GM11168 (cell line): ENCODE results near the gene PLPP3.
"Not testable (repeated sequence)": the region's sequence is repeated elsewhere in the genome, so short reads cannot be mapped to it uniquely, and the experiment has no call there.

Experiments
- in situ Hi-C: fragments of 300-500 bp; cut with MboI; formaldehyde crosslinking; loops from one replicate; pipeline ENCODE4 v1.12.0; 2022; ENCODE audit warnings: low sequenced_read_pairs; ENCODE audit not compliant: unreplicated experiment

Gene PLPP3

DNA sequence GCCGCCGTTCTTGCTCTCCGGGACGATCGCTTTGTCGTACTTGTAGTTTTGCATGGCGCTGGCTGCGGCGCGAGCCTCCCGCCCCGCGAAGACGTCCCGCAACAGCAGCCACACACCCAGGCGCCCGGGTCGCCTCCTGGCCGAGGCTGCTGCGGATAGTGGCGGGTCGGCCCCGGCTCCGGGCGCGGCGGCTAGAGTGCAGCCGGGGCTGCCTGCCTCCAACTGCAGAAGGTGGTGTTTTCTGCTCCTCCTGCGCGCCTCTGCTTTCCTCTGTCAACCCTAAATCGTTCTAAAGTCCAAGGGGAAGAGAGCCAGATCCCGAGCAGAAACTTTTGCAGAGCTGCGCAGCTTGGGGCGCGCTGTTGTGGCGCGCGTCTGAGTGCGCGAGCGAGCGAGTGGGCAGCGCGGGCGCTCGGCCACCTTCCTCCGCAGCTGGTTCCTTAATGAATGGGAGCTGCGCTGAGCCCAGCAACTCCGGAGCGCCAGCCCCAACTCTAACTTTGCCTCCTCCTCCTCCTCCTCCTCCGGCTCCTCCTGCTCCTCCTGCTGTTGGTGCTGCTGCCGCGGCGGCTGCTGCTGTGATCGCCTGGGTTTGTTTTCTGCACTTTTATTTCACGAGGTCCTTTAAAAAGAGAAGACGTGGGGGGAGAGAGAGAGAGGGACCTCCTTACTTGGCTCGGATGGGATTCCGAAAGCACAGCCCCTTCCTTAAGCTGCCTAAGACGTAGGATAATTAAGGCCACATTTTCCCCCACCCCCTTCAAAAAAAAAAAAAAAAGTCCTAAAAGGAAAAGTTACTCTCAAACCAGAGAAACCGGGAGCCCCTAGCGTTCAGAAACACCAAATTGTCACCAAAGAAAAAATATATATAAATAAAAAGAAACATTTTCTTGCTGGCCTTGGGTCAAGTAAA, at the start of gene PLPP3:
Gene PLPP3 (minus strand): TSS at position 601 of the 913 bp plus-strand sequence. CDS start 547 bp downstream, at position 54.
- in situ Hi-C loops: loop anchor here (25.0 kb wide), 2 partner anchors 1192 to 1292 kb away; no protein-coding TSS in a partner anchor

DNA sequence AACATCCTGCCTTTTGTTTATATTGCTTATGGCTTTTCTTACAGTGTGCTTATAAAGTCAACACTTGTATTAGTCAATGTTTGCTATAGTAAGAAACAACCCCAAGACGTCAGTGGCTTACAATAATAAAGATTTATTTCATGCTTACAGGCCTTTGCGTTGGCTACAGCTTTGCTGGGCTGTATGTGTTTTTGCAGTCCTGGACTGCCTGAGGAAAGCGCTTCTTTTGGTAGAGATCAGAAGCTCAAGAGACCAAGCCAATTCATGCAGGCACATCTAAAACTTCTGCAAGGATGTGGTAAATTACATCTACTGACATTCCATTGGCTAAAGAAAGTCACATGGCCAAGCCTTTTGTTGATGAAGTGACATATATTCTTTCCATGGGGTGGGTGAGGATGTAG, 48.3 kb upstream of the PLPP3 start:
- in situ Hi-C loops: no loop called here

DNA sequence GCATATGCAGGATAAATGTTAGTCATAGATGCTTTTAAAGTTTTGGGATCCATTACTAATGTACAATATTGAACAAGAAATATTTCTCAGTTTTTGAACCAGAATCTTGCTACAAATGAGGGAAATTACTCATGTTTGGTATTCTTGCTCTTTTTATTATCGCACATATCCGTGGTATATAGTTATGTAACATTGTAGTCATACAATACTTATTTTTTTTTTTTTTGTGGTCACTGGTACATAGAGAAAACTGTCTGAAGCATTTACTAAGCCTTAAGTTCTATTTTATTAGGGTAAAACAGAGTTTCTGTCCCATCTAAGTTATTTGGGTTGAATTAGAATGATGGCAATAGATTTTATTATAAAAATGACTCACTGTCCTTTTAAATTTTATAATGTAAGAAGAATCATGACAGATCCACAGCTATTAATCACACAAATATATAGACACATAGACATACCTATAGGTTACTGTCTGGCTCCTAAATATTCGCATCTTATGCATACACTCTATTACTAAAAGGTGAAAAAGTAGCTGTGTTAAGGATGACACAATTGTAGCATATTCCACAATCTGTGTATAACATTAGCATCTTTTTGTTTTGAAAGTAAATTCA, 47.8 kb upstream of the PLPP3 start:
- in situ Hi-C loops: no loop called here

DNA sequence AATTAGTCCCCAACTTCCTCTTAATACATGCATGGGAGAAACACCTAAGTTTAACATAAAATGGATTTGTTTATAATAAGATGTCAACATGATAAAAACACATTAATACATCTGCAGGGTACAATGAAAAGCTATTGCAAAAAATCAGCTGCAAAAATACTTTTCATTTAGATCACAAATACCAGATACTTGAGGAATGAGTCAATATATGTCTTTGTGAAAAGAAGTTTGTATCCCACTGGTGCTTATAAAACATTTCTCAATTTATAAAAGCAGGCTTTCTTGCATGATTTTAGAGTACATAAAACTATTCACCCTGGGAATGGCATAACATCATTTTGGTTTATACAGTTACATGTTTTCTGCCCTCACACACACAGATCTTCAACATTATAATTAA, 47.2 kb upstream of the PLPP3 start:
- in situ Hi-C loops: no loop called here

DNA sequence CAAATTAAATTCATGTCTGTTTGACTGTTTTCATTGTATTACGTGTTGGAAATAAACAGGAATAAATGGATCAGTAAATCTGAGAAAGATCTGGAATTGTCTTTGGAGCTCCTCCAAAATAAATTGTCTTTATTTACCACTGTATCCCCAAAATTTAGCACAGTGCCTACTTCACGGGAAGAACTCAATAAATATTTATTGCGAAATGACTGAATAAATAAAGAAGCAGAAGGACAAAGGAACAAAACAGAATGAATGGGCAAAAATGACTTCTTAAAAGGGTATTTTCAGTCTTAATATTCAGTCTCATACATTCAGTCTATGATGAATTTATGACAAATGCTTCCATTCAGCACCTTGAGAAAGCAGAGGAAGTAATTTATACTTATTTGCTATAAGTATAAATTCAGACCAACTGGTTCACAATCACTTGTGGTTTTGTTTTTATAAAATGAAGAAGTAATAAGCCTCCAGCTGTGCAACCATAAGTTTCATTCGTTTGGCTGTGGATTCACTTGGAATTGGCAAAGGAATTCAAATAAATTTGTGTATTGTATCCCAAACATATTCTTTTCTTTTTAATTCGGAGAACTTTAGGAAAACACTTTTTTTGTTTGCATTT, 46.6 kb upstream of the PLPP3 start:
- in situ Hi-C loops: no loop called here

DNA sequence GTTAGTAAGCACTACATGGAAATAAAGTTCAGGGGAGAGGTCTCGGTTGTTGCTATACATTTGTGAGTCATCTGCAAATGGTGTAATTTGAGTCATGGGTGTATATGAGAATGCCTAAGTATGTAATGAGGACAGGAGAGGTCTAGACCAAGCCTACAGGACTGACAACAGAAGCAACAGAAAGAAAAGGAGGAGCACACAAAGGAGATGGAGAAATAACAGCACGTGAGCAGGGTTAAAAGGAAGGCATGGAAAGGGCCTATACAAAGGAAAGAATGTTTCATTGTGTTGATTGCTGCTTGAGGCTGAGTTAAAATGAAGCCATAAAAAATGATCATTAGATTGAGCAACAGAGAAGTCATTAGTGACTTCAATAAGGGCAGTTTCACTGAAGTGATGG, 37.8 kb upstream of the PLPP3 start:
- in situ Hi-C loops: no loop called here

DNA sequence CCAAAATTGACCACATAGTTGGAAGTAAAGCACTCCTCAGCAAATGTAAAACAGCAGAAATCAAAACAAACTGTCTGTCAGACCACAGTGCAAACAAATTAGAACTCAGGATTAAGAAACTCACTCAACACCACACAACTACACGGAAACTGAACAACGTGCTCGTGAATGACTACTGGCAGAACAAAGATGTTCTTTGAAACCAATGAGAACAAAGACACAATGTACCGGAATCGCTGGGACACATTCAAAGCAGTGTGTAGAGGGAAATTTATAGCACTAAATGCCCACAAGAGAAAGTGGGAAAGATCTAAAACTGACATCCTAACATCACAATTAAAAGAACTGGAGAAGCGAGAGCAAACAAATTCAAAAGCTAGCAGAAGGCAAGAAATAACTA, 31.4 kb upstream of the PLPP3 start:
- in situ Hi-C loops: not testable (repeated sequence)

DNA sequence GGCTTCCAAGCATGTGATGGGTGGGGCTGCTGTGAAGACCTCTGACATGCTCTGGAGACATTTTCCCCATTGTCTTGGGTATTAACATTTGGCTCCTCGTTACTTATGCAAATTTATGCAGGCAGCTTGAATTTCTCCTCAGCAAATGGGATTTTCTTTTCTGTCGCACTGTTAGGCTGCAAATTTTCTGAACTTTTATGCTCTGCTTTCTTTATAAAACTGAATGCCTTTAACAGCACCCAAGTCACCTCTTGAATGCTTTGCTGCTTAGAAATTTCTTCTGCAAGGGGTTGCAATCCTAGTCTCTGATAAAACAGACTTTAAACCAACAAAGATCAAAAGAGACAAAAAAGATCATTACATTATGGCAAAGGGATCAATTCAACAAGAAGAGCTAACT, 30.7 kb upstream of the PLPP3 start:
- in situ Hi-C loops: not testable (repeated sequence)

DNA sequence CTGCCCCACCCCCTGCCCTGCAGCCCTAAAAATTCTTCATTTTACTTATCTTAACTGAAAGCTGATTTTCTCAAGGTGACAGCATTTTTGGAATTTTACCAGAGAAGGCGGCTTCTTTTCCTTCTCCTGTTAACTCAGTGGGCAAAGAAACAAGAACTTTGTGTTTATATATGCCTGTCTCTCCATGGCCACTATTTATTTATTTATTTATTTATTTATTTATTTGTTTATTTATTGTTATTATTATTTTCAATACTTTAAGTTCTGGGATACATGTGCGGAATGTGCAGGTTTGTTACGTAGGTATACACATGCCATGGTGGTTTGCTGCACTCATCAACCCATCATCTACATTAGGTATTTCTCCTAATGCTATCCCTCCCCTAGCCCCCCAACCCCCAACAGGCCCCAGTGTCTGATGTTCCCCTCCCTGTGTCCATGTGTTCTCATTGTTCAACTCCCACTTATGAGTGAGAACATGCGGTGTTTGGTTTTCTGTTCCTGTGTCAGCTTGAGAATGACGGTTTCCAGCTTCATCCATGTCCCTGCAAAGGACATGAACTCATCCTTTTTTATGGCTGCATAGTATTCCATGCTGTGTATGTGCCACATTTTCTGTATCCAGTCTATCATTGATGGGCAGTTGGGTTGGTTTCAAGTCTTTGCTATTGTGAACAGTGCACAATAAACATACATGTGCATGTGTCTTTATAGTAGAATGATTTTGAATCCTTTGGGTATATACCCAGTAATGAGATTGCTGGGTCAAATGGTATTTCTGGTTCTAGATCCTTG, 16.2 kb upstream of the PLPP3 start:
- in situ Hi-C loops: loop anchor here (25.0 kb wide), 2 partner anchors 1208 to 1308 kb away; no protein-coding TSS in a partner anchor

DNA sequence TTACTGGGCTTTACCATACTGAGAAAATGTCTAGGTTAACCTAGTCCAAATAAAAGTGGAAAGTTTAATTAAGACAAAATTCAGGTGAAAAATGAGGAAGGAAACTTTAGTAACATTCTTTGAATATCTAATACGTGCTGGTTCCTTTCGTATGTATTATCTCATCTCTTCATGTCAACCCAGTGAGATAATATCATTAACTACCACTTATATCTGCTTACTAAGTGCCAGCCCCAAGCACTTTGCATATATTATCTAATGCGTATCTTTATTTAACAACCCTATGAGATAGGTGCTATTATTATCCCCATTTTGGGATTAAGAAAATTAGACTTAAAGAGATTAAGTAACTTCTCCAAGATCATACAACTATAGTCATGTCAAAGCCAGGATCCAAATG, 12.5 kb upstream of the PLPP3 start:
- in situ Hi-C loops: loop anchor here (25.0 kb wide), 2 partner anchors 1205 to 1305 kb away; no protein-coding TSS in a partner anchor

DNA sequence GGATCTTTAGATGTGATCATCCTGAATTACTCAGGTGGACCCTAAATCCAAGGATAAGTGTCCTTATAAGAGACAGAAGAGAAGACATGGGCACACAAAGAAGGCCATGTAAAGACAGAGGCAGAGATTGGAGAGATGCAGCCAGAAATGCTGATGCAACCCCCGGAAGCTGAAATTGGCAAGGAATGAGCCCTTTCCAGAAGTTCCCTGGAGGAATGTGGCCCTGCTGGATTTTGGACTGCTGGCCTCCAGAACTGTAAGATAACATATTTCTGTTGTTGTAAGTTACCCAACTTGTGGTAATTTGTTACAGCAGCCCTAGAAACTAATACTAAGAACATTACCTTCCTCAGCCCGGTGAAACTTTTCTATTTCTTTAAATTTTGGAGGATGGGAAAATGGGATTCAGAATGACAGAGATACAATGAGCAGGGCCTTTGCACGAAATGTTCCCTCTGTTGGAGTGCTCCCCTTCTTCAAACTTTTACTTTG, 11.2 kb upstream of the PLPP3 start:
- in situ Hi-C loops: loop anchor here (25.0 kb wide), 2 partner anchors 1203 to 1303 kb away; no protein-coding TSS in a partner anchor

DNA sequence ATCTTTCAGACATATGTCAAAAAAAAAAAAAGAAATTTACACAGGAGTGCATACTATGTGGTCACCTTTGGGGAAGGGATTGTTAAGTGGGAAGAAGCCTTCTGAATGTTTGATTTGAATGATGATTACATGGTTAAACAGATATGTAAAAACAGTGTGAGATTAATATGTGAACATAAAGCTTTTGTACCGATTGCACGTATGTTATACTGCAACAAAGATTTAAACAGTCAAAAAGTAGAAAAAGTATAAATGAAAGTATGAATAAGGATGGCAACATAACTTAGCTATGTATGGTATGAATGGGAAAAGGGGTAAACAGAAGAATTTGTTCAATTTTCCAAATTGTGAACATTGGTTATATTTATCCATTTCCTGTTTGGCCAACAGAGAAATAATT, 10.0 kb upstream of the PLPP3 start:
- in situ Hi-C loops: loop anchor here (10.0 to 25.0 kb wide), 3 partner anchors 185 to 1302 kb away; no protein-coding TSS in a partner anchor

DNA sequence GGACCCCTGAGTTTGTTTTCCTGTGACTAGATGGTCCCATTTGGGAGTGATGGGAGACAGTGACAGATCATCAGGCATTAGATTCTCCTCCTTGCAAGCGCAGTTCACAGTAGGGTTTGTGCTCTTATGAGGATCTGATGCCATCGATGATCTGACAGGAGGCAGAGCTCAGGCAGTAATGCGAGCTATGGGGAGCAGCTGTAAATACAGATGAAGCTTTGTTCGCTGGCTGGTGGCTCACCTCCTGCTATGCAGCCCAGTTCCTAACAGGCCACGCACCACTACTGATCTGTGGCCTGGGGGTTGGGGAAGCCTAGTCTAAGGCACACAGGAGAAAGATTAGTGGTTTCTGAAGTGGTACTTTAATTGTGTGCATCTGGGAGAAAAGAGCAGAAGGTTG, 7.1 kb upstream of the PLPP3 start:
- in situ Hi-C loops: loop anchor here (10.0 to 25.0 kb wide), 3 partner anchors 182 to 1299 kb away; no protein-coding TSS in a partner anchor

DNA sequence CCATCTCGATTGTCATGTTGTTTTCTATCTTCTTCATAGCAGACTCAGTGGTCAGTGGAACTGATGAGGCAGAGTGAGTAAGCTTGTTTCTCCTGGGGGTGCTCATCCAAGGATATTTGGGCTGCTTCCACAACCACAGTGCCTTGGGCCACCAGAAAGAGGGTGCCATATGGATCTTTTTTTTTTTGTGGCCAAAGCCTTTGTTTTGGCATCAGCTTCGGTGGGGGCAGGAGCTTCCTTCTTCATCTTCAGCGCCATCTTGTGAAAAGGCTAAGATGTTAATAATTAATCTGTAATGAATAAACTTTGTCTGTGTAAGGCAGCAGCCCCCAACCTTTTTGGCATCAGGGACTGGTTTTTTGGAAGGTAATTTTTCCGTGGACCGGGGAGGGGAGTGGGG, 6.6 kb upstream of the PLPP3 start:
- in situ Hi-C loops: loop anchor here (10.0 to 25.0 kb wide), 3 partner anchors 181 to 1299 kb away; no protein-coding TSS in a partner anchor

DNA sequence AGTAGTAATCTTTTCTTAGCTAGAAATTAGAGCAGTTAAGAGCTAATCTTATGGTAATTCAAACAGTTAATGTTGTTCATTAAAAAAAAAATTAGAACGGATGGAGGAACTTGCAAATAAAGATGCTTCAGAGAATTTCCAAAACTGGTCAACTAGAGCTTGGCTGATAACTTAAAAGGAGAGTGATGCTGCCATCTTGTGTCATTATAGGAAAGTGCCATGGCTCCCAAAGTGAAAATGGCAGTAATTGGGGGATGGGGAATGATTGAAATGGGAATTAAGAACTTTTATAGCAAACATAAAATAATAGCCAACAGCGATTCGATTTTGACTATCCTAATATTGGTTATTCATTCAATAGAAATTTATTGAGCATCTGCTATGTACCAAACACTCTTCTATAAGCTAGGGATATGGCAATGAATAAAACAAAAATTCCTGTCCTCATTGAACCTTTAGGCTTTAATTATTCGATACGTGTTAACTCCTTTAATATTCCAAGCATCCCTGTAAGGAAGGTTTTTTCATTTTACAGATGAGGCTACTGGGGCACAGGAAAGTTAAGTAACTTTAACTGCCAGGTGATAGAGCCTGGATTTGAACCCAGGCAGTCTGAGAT, 5.7 kb upstream of the PLPP3 start:
- in situ Hi-C loops: loop anchor here (10.0 to 25.0 kb wide), 3 partner anchors 180 to 1298 kb away; no protein-coding TSS in a partner anchor

DNA sequence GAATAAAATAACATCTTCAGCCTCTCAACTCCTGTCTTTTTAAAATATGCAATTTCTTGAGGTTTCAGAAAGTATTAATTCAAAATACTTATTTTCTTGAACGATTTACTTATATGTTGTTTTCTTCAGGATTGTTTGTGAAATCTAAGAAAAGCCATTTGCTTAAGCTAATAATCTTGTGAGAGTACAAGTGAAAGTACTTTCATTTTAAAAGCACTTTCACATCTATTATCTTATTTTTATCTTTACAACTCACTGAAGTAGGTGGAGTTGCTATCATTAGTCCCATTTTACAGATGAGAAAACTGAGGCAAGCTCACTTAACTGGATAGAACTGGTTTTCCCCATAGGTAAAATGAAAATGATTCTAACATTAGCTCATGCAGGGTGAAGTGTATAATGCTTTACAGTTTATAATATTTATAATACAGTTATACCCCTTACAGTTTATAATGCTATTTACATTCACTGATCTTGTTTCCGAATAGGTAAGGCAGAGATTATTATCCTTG, 4.7 kb upstream of the PLPP3 start:
- in situ Hi-C loops: loop anchor here (10.0 to 25.0 kb wide), 3 partner anchors 179 to 1297 kb away; no protein-coding TSS in a partner anchor

DNA sequence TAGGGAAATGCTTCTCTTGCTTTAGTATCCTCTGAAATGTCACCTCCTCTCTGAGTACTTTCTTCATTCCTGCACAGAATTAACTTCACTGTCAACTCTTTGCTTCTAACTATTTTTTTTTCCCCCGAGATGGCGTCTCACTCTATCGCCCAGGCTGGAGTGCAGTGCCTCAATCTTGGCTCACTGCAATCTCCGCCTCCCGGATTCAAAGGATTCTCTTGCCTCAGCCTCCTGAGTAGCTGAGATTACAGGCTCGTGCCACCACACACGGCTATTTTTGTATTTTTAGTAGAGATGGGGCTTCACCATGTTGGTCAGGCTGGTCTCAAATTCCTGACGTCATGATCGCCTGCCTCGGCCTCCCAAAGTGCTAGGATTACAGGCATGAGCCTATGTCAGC, 1.4 kb upstream of the PLPP3 start:
- in situ Hi-C loops: loop anchor here (10.0 to 25.0 kb wide), 3 partner anchors 176 to 1293 kb away; no protein-coding TSS in a partner anchor

DNA sequence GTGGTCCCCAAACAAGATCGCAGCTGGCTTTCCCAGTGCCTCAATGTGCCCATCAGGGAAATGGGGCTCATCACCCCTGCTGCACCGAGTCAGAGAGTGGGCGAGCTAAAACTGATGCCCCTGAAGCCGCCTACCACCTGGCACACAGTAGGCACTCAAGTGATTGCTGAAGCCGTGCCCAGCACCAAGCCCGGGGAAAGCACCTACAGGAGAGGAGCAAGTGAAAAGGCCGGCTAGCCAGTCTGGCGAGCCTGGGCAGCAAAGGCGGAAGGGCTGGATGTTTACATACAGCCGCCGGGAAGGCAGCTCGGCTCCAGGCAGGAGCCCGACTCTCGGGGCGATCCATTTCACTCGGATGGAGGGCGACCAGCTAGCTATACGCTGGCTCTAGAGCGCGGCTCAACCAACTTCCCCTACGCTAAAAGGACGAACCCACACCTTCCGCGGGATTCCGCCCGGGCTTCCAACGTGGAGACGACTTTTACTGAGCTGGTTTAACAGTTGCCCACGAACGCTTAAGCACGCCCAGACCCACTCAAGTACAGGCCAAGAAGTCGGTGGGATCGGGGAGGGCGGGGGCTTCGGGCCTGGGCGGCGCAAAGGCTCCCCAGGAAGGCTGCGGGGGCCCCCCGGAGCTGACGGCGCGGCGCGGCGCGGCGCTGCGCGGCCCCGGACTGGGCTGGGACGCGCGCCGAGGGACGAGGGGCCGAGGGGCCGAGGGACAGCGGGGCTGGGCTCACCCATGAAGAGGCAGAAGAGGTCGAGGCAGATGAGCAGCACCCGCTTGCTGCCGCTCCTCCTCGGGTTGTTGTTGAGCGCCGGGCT, 1.0 kb downstream of the PLPP3 start:
- in situ Hi-C loops: loop anchor here (25.0 kb wide), 2 partner anchors 1191 to 1291 kb away; no protein-coding TSS in a partner anchor
